Hepatocyte (in vitro differentiated cells): ENCODE measurements around the gene SSR1.

Experiments used
- EZH2 ChIP-seq: fragments of 200-600 bp; sonication (generic); IDR thresholded peaks from 2 replicates; pipeline ENCODE4 v1.6.1; 2016; ENCODE audit warnings: antibody characterized with exemption, mild to moderate bottlenecking, borderline replicate concordance
- EZH2phosphoT487 ChIP-seq: fragments of 200-600 bp; sonication (generic); IDR thresholded peaks from one replicate; pipeline ENCODE4 v1.6.1; 2018; ENCODE audit warnings: antibody characterized with exemption, mild to moderate bottlenecking, low read depth, moderate library complexity; ENCODE audit not compliant: unreplicated experiment, severe bottlenecking
- TF ChIP-seq, protein P1 (sequence below): fragments of 200-600 bp; sonication (generic); IDR thresholded peaks from 2 replicates; pipeline ENCODE4 v1.5.1; 2016; ENCODE audit warnings: antibody characterized with exemption, mild to moderate bottlenecking; ENCODE audit not compliant: poor library complexity

DNA sequence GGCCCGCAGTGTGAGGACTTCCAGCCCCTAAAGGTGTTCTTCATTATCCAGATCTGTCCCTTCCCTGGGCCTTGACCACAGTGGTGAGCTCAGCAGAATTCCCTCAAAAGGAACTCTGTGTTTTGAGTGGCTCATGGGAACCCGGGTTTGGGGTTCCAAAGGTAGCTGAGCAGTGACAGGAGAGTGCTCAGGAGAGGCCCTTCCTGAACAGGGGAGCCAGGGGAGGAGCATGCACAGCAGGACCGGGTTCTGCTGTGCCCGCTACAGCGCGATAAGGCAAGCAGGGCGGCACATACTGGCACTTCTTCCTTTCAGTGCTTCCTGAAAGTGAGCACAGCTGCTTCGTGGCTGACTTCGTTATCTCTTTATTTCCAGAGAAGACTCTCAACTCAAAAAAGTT, 88.3 kb downstream of the SSR1 start:
- TF ChIP-seq, protein P1, sequence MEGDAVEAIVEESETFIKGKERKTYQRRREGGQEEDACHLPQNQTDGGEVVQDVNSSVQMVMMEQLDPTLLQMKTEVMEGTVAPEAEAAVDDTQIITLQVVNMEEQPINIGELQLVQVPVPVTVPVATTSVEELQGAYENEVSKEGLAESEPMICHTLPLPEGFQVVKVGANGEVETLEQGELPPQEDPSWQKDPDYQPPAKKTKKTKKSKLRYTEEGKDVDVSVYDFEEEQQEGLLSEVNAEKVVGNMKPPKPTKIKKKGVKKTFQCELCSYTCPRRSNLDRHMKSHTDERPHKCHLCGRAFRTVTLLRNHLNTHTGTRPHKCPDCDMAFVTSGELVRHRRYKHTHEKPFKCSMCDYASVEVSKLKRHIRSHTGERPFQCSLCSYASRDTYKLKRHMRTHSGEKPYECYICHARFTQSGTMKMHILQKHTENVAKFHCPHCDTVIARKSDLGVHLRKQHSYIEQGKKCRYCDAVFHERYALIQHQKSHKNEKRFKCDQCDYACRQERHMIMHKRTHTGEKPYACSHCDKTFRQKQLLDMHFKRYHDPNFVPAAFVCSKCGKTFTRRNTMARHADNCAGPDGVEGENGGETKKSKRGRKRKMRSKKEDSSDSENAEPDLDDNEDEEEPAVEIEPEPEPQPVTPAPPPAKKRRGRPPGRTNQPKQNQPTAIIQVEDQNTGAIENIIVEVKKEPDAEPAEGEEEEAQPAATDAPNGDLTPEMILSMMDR, result no peak
- TF ChIP-seq EZH2 (no peak), EZH2phosphoT487 (no peak)
